Natural killer cell treated with Interleukin-12 subunit alpha and Interleukin-12 subunit beta and Interleukin-15 and Interleukin-18, amount 100 ng/mL, for 72 hours (primary cell): ENCODE results near the gene LDHAL6B. TPM values are rescaled to one million over a fixed set of nuclear protein-coding genes. Genes with fewer than 3 reads are reported as not detected.

Source experiments
- ATAC-seq, 2 donors: fragments of 150-1000 bp; cut with Tn5 transposase in 1 of 2; sonication (Bioruptor Pico), chemical (Tn5 transposase) in 1 of 2; 2 replicates each; pipeline ENCODE4 v1.10.0; 2021
- DNase-seq: peaks from one replicate; pipeline ENCODE4 v3.0.0; 2022; ENCODE audit warnings: low spot score
- H3K27ac Mint-ChIP-seq, 2 donors: 1 replicate in 1 of 2; 2 replicates in 1 of 2; pipeline ENCODE4 v1.8.0; 2022; ENCODE audit warnings: mixed read lengths in 2 of 2, mild to moderate bottlenecking in 1 of 2, moderate library complexity in 1 of 2
- H3K27me3 Mint-ChIP-seq, 2 donors: 1 replicate in 1 of 2; 2 replicates in 1 of 2; pipeline ENCODE4 v1.8.0; 2022; ENCODE audit warnings: mixed read lengths in 2 of 2
- H3K36me3 Mint-ChIP-seq: one replicate; pipeline ENCODE4 v1.8.0; 2022; ENCODE audit warnings: mixed read lengths
- H3K4me1 Mint-ChIP-seq, 2 donors: 1 replicate in 1 of 2; 2 replicates in 1 of 2; pipeline ENCODE4 v1.8.0; 2022; ENCODE audit warnings: low read depth in 2 of 2, mixed read lengths in 2 of 2, mild to moderate bottlenecking in 1 of 2
- H3K4me3 Mint-ChIP-seq: one replicate; pipeline ENCODE4 v1.8.0; 2022; ENCODE audit warnings: mixed read lengths
- H3K9me3 Mint-ChIP-seq: 2 replicates; pipeline ENCODE4 v1.8.0; 2022; ENCODE audit warnings: mixed read lengths
- total RNA-seq, 2 donors: library from RNA; stranded (reverse); gene quantifications; one replicate each; pipeline ENCODE4 v1.2.3, GENCODE V29; 2022

Gene LDHAL6B
- total RNA-seq, 2 donors from 2014 or later = not detected

DNA sequence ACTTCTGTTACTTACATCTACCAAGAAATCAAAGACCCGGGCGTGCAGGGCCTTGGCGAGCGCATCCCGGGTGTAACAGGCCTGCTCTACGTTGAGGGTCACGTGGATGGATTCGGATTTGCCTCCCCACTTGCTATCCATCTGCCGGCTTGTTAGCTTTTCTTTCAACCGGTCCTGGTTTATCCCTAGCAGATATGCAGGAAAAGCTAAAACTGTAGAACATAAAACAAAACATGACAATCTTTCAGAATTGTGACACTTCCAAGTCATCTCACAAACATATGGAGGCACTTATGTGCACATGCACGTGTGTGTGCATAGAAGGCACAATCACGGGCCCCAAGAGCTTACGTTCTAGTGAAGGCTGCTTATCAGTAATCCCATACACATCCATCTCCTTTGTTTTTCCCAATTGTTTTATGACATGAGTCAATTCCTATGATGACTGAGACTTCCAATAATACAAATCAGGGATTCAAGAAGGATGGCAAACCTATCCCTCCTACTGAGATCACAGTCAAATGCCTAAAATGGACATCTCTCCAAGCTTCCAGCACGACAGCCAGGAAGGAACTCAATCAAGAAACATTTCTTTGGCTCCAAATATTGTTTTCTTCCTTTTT is 11.3 kb downstream of the LDHAL6B start:
- no peaks in the 10 kb centered on the region for H3K36me3 Mint-ChIP-seq
- no peaks in the 10 kb centered on the region for H3K4me1 Mint-ChIP-seq
- ATAC-seq (no peak), DNase-seq (no peak)
- no peak overlapping the region for H3K4me3 Mint-ChIP-seq
- no peak overlapping the region for H3K27ac Mint-ChIP-seq
- H3K9me3 Mint-ChIP-seq = no peaks in the 10 kb centered on the region
- H3K27me3 Mint-ChIP-seq = peaks cover 2 to 19% of the 10 kb centered on the region in 2 donors

DNA sequence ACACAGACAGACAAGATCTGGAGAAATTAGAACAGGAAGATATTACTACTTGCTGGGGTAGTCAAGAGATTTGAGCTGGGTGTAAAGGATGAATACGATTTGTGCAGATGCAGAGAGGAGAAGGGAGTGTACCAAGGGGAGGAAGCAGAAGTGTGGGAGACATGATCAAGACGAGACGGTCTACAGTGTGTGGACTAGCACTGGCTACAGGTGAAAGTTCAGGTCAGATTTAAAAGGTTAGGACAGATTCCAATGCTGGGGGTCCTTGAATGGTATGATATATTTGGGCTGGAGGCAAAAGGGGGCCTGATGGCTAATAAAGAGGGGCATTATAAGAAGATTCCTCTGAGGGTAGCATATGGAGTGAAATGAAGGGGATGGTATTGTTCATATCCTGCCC is 12.1 kb downstream of the LDHAL6B start:
- Mint-ChIP-seq H3K9me3 (no peaks in the 10 kb centered on the region), H3K4me3 (no peak overlapping the region), H3K4me1 (no peaks in the 10 kb centered on the region), H3K36me3 (no peaks in the 10 kb centered on the region), H3K27ac (no peak overlapping the region), H3K27me3 (peaks cover 2 to 19% of the 10 kb centered on the region in 2 donors)
- no peak for ATAC-seq
- DNase-seq = no peak

DNA sequence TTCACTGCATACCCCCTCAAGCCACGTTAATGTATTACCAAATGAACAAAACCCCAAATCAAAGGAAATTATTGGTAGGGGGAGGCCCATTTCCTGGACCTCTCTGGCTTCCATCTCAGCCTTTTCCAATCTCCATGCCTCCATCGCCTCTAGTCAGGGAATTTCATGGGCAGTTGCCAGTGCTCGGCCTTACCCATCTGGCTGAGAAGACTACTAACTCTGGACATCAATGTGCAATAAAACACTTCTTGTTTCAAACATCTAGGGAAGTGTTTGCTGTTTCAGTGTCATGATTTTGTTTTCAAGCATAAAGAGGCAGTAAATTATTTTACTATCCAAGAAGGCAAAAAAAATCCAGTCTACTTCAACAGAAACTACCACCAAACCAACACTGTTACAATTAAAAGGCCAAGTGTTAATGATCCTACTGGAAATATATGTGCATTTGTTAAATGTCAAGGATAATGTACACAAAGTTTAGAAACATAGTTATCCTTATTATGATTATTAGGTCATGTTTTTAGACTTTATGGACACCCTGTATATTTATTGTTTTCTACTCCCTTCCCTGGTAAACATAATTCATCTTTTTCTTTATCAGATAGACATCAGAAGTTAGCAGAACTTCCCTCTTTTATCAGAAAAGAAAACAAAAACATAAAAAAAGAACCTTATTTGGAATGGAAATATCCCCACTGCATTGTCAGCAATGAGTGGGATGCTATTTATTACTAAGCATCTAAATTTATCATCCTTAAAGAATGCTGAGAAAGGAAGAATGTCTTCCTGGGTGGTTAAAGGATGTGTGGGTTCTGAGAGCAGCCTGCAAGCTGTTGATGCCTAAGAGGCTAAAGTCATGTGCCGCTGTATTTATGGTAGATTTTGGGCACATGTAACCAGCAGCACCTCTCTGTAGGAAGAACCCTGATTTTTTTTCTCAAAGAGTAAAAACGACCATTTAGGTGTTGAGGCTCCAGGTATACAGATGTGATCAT is 15.2 kb downstream of the LDHAL6B start:
- Mint-ChIP-seq H3K4me1 (no peaks in the 10 kb centered on the region), H3K36me3 (no peaks in the 10 kb centered on the region), H3K27me3 (peaks cover 3 to 10% of the 10 kb centered on the region in 2 donors), H3K9me3 (no peaks in the 10 kb centered on the region), H3K27ac (no peak overlapping the region), H3K4me3 (no peak overlapping the region)
- DNase-seq = no peak
- ATAC-seq = no peak

DNA sequence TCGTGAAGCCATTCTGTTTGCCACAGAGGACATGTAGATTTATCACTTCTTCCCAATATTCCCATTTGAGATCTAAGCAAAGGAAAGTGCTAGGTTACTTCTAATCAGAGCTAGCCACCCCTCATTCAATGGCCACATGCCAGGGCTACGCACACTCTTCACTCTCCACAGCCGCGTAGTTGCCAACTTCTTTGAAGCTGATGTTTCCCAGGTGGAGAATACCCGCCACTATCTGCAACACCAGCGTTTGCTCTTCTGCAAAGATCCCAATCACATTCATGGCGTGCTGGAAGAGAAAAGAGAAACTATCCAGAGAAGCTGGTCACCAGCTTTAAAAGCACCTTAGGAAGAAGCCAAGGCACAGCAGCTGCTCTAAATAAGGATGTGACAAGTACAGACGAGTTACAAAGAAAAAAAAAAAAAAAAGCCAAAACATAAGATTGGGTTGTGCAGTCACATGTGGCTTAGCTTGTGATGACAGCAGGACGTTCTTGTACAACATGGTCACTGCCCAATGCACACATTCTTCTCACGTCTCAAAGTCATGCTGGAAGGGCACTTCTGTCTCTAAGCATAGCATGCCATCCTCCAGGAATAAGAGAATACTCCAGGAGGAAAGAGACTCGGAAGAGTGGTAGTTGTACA is 16.4 kb downstream of the LDHAL6B start:
- DNase-seq = no peak
- Mint-ChIP-seq H3K4me1 (no peaks in the 10 kb centered on the region), H3K36me3 (no peaks in the 10 kb centered on the region), H3K27ac (no peak overlapping the region), H3K27me3 (peaks cover 3 to 14% of the 10 kb centered on the region in 2 donors), H3K9me3 (no peaks in the 10 kb centered on the region), H3K4me3 (no peak overlapping the region)
- no peak for ATAC-seq

DNA sequence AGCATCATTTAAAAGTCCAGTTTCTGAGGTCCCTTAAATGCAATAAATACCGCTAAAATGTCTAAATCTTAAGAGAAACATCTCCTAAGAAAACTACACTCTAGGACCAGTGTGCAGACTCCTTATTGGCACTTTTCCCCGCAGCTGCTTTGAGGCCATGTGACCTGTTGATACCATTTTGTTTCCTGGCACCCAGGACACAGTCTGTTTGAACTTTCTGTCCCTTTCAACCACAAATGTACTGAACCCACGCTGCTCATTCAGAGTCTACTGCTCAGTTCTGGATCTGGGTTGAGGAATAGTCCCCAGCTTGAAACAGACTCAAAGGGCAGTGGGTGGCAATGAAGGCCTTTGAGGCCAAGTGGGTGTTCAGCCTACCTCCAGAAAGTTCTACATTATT is 17.1 kb downstream of the LDHAL6B start:
- no peak for DNase-seq

DNA sequence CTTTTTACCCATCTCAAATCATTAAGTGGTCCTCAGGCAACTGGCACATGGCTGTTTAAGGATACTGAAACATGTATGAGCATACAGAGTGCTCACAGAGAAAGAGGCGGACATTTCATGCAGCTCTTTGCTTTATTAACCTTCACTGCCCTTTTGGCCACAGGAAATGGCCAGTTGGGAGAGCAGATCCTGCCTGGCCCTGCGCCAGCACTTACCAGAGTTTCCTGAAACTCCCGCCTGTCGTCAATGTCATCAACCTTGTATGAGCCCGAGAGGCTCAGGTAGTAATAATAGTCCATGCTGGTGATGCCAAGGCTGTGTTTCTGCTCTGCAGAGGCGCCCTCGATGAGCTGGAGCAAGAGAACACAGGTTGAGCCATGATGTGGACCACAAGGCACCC is 17.8 kb downstream of the LDHAL6B start:
- Mint-ChIP-seq H3K9me3 (no peaks in the 10 kb centered on the region), H3K4me3 (no peak overlapping the region), H3K4me1 (no peaks in the 10 kb centered on the region), H3K27ac (no peak overlapping the region), H3K36me3 (no peaks in the 10 kb centered on the region), H3K27me3 (peaks cover 3 to 7% of the 10 kb centered on the region in 2 donors)
- ATAC-seq (no peak), DNase-seq (no peak)

More for the DNA sequence above, 17.1 kb downstream of the LDHAL6B start:
- Mint-ChIP-seq H3K4me1 (no peaks in the 10 kb centered on the region), H3K4me3 (no peak overlapping the region), H3K27me3 (peaks cover 3 to 7% of the 10 kb centered on the region in 2 donors), H3K9me3 (no peaks in the 10 kb centered on the region), H3K27ac (no peak overlapping the region), H3K36me3 (no peaks in the 10 kb centered on the region)
- no peak for ATAC-seq

DNA sequence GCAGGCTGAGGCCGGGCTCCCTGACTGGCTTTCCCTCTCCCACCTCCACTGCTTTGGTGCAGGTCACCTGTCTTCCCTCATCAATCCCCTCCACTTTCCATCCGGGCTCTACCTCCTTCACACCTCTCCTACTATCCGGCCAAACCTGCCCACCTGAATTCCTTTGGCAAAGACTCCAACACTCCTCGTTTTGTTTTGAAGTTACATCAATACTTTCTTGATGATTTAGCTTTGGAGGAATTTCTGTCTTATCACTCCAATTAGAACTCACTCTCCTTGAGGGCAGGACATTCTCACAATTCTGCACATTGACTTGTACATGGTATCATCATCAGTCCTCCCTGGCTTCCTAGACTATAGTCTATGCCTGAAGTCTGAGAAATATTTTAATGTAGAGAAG is 20.4 kb downstream of the LDHAL6B start:
- peaks cover 3 to 7% of the 10 kb centered on the region in 2 donors for H3K27me3 Mint-ChIP-seq
- H3K4me3 Mint-ChIP-seq = no peak overlapping the region
- no peaks in the 10 kb centered on the region for H3K36me3 Mint-ChIP-seq
- H3K4me1 Mint-ChIP-seq = no peaks in the 10 kb centered on the region
- H3K9me3 Mint-ChIP-seq = no peaks in the 10 kb centered on the region
- H3K27ac Mint-ChIP-seq = no peak overlapping the region
- ATAC-seq = no peak
- no peak for DNase-seq

DNA sequence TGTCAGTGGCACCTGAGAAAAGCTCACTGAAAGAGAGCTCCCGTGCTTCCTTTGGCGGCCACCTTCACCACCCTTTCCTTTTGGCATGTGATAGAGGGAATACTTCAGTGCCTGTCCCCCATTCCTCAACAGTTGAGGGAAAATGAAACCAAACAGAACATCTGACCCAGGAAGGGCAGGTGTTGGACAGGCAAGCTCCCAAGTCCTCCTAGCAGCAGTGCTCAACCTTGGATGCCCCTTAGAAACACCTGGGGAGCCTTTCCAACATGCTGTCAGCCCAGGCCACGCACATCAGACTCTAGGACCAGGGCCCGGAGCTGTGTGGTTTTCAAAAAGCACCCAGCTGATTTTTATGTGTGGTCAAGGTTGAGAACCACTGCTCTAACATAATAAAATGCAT is 22.4 kb downstream of the LDHAL6B start:
- DNase-seq (no peak), ATAC-seq (no peak)
- H3K27ac Mint-ChIP-seq = no peak overlapping the region
- no peaks in the 10 kb centered on the region for H3K9me3 Mint-ChIP-seq
- H3K27me3 Mint-ChIP-seq = peaks cover 3 to 7% of the 10 kb centered on the region in 2 donors
- no peaks in the 10 kb centered on the region for H3K4me1 Mint-ChIP-seq
- H3K36me3 Mint-ChIP-seq = no peaks in the 10 kb centered on the region
- H3K4me3 Mint-ChIP-seq = no peak overlapping the region

DNA sequence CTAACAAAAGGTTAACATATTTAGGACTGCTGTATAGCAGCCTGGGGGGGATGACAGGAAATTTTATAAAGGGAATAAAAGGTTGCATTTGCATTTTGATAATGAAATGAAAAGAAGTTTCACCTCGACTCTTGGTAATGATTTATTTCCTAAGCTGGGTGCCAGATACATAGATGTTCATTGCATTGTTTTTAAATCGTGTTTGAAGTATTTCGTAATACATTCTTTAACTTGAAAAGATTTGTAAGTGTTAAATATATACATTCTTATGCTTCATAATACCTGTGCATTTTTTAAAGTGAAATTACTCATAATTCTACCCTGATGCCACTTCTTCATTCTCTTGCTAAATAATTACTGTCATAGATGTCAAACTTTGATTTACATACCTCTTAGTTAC is 22.8 kb downstream of the LDHAL6B start:
- H3K9me3 Mint-ChIP-seq = no peaks in the 10 kb centered on the region
- ATAC-seq (no peak), DNase-seq (no peak)
- H3K36me3 Mint-ChIP-seq = no peaks in the 10 kb centered on the region
- H3K27ac Mint-ChIP-seq = no peak overlapping the region
- H3K27me3 Mint-ChIP-seq = peaks cover 3 to 7% of the 10 kb centered on the region in 2 donors
- H3K4me3 Mint-ChIP-seq = no peak overlapping the region
- H3K4me1 Mint-ChIP-seq = no peaks in the 10 kb centered on the region

DNA sequence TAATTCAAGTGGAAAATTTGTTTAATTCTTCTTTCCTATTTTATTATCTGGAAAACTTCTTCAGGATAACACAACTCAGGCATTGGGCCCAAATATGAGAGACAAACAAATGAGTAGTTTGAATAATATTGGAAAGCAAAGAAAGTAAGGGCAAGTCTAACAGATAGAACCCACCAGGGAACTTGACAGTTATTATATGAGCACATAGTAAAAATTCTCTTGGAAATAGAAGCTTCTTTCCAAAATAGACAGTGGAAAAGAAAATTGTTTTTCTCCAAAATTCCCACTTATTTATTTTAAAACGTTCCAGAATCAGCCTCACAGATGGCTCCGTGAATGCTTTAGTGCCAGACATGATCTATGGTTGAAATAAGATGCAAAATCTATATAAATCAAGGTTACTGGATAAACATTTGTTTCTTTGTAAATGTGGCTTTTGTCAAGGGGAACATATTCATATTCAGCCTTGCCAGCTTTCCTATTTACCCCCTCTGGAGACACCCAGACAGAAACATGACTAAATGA is 23.9 kb downstream of the LDHAL6B start:
- ATAC-seq (no peak), DNase-seq (no peak)
- Mint-ChIP-seq H3K4me1 (no peaks in the 10 kb centered on the region), H3K36me3 (no peaks in the 10 kb centered on the region), H3K27ac (no peak overlapping the region), H3K4me3 (no peak overlapping the region), H3K9me3 (no peaks in the 10 kb centered on the region), H3K27me3 (peaks cover 0 to 7% of the 10 kb centered on the region in 2 donors)

DNA sequence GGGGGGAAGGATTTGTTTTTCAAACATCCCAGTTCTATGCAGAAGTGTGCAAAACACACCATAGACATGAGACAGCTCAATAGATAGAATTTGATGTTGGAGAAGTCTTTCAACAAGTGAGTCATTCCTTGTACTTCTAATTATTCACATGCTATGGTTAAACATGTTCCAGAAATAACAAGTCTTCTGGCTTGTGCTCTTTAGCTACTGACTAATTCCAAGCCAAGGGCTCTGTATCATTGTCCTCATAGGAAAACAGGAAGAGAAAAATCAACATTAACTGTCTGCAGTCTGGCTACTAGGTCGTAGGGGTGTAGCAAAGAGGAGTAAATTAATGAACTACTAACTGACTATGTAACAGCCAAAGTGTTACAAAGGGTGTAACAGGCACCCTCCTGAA is 25.8 kb downstream of the LDHAL6B start:
- Mint-ChIP-seq H3K36me3 (no peaks in the 10 kb centered on the region), H3K27ac (no peak overlapping the region), H3K4me3 (no peak overlapping the region), H3K4me1 (peaks cover 0 to 6% of the 10 kb centered on the region in 2 donors), H3K9me3 (no peaks in the 10 kb centered on the region), H3K27me3 (no peaks in the 10 kb centered on the region)
- ATAC-seq (no peak), DNase-seq (no peak)

DNA sequence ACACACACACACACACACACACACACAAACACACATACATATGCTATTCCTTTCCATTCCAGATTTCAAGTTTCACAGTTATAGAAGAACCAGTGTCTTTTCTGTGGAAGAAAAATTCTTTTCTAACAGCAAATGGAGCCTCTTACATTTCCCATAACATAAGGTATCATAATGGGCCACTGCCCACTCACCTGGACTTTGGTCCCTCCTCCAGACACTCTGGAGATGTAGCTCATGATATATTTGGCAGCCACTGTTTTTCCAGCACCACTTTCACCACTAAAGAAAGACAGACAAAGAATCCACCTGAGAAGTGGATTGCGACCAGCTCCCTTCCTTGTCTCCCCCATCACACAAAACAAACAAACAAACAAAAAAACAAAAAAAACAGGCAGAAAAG is 29.8 kb downstream of the LDHAL6B start:
- Mint-ChIP-seq H3K27me3 (no peaks in the 10 kb centered on the region), H3K4me3 (no peak overlapping the region), H3K36me3 (no peaks in the 10 kb centered on the region), H3K9me3 (no peaks in the 10 kb centered on the region), H3K4me1 (peaks cover 0 to 6% of the 10 kb centered on the region in 2 donors), H3K27ac (peak overlapping the region in 1 of 2 donors; percentile 49)
- ATAC-seq (no peak), DNase-seq (no peak)

DNA sequence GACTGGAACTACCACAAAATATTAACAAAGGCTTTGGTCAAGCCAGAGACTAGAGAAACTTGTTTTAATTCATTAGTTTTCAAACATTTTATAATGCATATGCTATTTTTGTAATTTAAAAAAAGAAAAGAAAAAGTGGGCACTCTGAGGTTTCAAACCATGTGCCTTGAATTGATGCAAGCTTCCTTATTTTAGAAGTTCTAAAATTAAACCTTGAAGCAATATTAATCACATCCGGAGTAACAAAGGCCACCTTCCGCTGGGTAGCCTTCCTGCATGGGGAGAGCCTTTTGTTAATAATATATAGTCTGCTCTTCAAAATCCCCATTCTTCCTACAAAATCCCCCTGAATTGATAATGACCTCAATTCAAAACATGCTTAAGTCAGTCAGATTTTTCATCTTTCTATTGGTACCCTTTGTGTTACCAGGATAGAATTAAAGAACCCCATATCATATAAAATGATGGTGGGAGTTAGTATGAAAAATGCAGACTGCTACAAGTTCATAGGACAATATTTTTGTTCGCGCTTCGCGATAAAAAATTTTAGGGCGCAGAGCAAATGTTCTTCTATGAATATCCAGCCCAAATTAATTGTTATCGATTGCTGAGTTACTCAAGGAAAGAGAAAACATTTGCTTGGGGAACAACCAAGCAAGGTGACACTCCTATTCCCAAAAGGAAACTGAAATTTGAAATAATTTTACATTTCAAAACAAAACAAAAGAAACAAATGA is 30.6 kb downstream of the LDHAL6B start:
- H3K27ac Mint-ChIP-seq = no peak overlapping the region
- H3K36me3 Mint-ChIP-seq = no peaks in the 10 kb centered on the region
- H3K27me3 Mint-ChIP-seq = no peaks in the 10 kb centered on the region
- no peak overlapping the region for H3K4me3 Mint-ChIP-seq
- H3K4me1 Mint-ChIP-seq = peaks cover 0 to 6% of the 10 kb centered on the region in 2 donors
- H3K9me3 Mint-ChIP-seq = no peaks in the 10 kb centered on the region
- ATAC-seq (no peak), DNase-seq (no peak)
